Measurements from ENCODE around the gene LIN52.

The LIN52 gene

GRCh38 chr14:74249433-74250375 lies 164.9 kb downstream of the LIN52 start:
- Mint-ChIP-seq H3K27me3 (peaks cover 49 to 88% of the 10 kb centered on the region in 2 donors), H3K4me1 (ENCODE audit: low read depth in 2 of 2) (peaks cover 6% of the 10 kb centered on the region in 2 donors), H3K36me3 (ENCODE audit: insufficient read depth) (no peaks in the 10 kb centered on the region), H3K27ac (no peak overlapping the region), H3K4me3 (no peak overlapping the region), H3K9me3 (no peaks in the 10 kb centered on the region)
- DNase-seq: no peak
- no peak for ATAC-seq (replicated peaks)

Data from effector memory CD8-positive, alpha-beta T cell (primary cell).